ENCODE data around the gene PCBD1.

Gene PCBD1

GRCh38 chr10:70834441-70835151 lies 53.8 kb downstream of the PCBD1 start:
- Histone ChIP-seq H3K9me3 (ENCODE audit: control insufficient read depth in 2 of 2, low read length in 2 of 2) (peaks cover 0 to 5% of the 10 kb centered on the region in 2 donors), H3K4me3 (ENCODE audit: low read length in 2 of 2) (no peak overlapping the region), H3K27me3 (ENCODE audit: control insufficient read depth in 2 of 2, insufficient read depth in 2 of 2, low read length in 2 of 2) (no peaks in the 10 kb centered on the region), H3K27ac (ENCODE audit: low read depth in 2 of 2, low read length in 2 of 2) (no peak overlapping the region), H3K4me1 (ENCODE audit: control insufficient read depth in 2 of 2, insufficient read depth in 2 of 2, low read length in 2 of 2) (peaks cover 19 to 21% of the 10 kb centered on the region in 2 donors), H3K36me3 (ENCODE audit: control insufficient read depth in 2 of 2, insufficient read depth in 2 of 2, low read length in 2 of 2) (no peaks in the 10 kb centered on the region), H3K9ac (ENCODE audit: low read depth in 1 of 2, low read length in 2 of 2) (no peak overlapping the region)

DNA sequence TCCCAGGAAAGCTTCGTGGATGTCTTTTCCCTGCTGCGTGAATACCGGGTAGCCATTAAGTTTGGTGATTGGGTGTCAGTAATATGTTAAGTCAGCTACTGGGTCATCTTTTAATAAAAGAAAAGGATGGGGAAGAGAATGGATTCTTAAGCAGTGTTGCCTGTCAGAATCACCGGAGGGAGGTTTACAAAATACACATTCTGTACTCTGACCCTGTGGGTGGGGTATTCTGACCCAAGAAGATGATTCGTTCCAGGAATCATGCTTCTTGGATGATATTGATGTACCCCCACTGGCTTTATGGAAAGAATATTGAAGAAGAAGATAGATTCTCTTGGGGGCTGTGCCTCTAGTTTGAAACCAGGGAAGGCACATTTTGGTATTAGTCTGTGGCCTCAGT lies 54.3 kb downstream of the PCBD1 start:
- no peaks in the 10 kb centered on the region for H3K36me3 ChIP-seq (ENCODE audit: control insufficient read depth in 2 of 2, insufficient read depth in 2 of 2, low read length in 2 of 2)
- H3K9ac ChIP-seq (ENCODE audit: low read depth in 1 of 2, low read length in 2 of 2), result no peak overlapping the region
- H3K4me1 ChIP-seq (ENCODE audit: control insufficient read depth in 2 of 2, insufficient read depth in 2 of 2, low read length in 2 of 2), result peaks cover 25 to 26% of the 10 kb centered on the region in 2 donors
- no peaks in the 10 kb centered on the region for H3K27me3 ChIP-seq (ENCODE audit: control insufficient read depth in 2 of 2, insufficient read depth in 2 of 2, low read length in 2 of 2)
- no peak overlapping the region for H3K27ac ChIP-seq (ENCODE audit: low read depth in 2 of 2, low read length in 2 of 2)
- no peak overlapping the region for H3K4me3 ChIP-seq (ENCODE audit: low read length in 2 of 2)
- peaks cover 0 to 5% of the 10 kb centered on the region in 2 donors for H3K9me3 ChIP-seq (ENCODE audit: control insufficient read depth in 2 of 2, low read length in 2 of 2)

DNA sequence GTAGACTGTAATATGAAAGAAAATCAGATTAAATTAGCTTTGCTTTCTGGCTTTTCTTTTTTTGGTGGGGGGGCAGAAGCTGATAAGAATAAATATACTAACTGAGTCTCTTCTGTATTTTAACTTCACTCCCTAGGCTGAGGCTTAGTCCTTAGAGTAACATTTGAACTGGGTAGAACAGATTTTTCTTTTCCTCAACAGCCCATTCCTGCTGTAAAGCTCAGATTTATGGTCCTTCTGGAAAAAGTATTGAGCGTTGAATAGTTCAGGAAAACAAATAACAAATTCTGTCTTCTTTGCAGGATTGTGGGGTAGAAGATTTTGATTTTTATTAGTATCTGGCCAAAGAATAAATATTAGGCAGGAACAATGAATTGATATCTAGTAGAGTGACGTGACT lies 54.8 kb downstream of the PCBD1 start:
- Histone ChIP-seq H3K9ac (ENCODE audit: low read depth in 1 of 2, low read length in 2 of 2) (no peak overlapping the region), H3K9me3 (ENCODE audit: control insufficient read depth in 2 of 2, low read length in 2 of 2) (peaks cover 0 to 5% of the 10 kb centered on the region in 2 donors), H3K4me3 (ENCODE audit: low read length in 2 of 2) (no peak overlapping the region), H3K4me1 (ENCODE audit: control insufficient read depth in 2 of 2, insufficient read depth in 2 of 2, low read length in 2 of 2) (peaks cover 28 to 30% of the 10 kb centered on the region in 2 donors), H3K27ac (ENCODE audit: low read depth in 2 of 2, low read length in 2 of 2) (no peak overlapping the region), H3K27me3 (ENCODE audit: control insufficient read depth in 2 of 2, insufficient read depth in 2 of 2, low read length in 2 of 2) (no peaks in the 10 kb centered on the region), H3K36me3 (ENCODE audit: control insufficient read depth in 2 of 2, insufficient read depth in 2 of 2, low read length in 2 of 2) (no peaks in the 10 kb centered on the region)

Data from mucosa of rectum (tissue), 2 donors.